ENCODE measurements around the gene ANAPC15. TPM values are rescaled to one million over a fixed set of nuclear protein-coding genes. Genes with fewer than 3 reads are reported as not detected.
"Not testable (repeated sequence)": the region's sequence is repeated elsewhere in the genome, so short reads cannot be mapped to it uniquely, and the experiment has no call there.

The ANAPC15 gene
- 10 to 100 TPM; 28.9 to 54.2 TPM for total RNA-seq

DNA sequence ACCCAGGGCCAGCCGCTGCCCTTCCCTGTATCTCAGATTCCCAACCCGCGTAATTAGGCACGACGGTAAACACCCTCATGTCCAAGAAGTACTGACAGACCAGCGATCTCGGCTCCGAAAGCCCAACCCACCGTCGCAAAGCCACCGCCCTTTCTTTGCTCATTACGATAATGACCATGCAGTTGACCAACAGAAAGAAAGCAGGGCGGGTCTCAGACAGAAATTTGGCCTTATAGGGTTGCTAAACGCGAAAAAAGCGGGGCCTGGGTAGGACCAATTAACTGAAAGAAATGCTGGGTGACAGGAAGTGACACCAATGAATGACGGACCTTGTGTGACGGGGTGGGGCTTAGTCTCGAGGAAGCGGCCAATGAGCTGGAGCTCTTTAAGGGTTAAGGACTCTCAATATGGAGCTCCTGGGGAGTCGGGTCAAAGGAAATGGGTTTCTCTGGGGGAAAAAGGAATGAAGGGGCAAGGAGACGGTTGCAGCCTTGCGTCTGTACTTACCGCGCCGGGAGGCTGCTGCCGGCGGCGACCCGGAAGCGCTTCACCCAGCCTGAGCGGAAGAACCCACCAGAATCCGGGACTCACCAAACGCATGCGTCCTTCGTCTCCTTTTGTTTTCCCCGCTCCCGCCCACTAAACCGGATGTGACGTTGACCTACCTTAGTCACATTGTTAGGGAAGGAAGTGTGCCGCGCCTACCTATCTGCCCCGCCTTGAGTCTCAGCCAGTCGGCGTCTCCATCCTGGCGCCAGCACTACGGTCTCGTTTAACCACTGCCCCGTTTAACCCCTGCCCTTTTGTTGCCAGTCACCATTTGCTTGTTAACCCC, at the start of gene ANAPC15:
TSS of gene ANAPC15 (minus strand) at position 553 of the 835 bp plus-strand sequence. CDS start 1,419 bp downstream, outside the sequence.
- peak; percentile 98 for TF ChIP-seq POLR2A (IDR thresholded peaks at IDR 0.05)
- TF ChIP-seq POLR2AphosphoS5 (IDR thresholded peaks at IDR 0.05) = peak; percentile 100
- TF ChIP-seq, protein P1, sequence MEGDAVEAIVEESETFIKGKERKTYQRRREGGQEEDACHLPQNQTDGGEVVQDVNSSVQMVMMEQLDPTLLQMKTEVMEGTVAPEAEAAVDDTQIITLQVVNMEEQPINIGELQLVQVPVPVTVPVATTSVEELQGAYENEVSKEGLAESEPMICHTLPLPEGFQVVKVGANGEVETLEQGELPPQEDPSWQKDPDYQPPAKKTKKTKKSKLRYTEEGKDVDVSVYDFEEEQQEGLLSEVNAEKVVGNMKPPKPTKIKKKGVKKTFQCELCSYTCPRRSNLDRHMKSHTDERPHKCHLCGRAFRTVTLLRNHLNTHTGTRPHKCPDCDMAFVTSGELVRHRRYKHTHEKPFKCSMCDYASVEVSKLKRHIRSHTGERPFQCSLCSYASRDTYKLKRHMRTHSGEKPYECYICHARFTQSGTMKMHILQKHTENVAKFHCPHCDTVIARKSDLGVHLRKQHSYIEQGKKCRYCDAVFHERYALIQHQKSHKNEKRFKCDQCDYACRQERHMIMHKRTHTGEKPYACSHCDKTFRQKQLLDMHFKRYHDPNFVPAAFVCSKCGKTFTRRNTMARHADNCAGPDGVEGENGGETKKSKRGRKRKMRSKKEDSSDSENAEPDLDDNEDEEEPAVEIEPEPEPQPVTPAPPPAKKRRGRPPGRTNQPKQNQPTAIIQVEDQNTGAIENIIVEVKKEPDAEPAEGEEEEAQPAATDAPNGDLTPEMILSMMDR (IDR thresholded peaks at IDR 0.05) = peak in 2 of 4 experiments; percentile 28 to 38
- no peaks in the 10 kb centered on the region for H3K36me3 ChIP-seq
- no peaks in the 10 kb centered on the region for H3K9me3 ChIP-seq
- intact Hi-C loops (cut with DNase I) = loop anchor here (2.0 to 10.0 kb wide), 2 partner anchors 110 to 322 kb away; partner anchors contain the start of gene CLPB
- peak within 1 kb of the TSS; percentile 99 for H3K27ac ChIP-seq
- H3K4me3 ChIP-seq = peak within 1 kb of the TSS; percentile 46 to 66
- H3K4me1 ChIP-seq (replicated peaks) = peaks cover 4% of the 10 kb centered on the region
- WGBS = under 1% methylated on average over 49 of the region's 49 CpGs
- no peaks in the 10 kb centered on the region for H3K27me3 ChIP-seq (replicated peaks; ENCODE audit: insufficient read depth)
- peak; percentile 99 for DNase-seq (ENCODE audit: low spot score)

DNA sequence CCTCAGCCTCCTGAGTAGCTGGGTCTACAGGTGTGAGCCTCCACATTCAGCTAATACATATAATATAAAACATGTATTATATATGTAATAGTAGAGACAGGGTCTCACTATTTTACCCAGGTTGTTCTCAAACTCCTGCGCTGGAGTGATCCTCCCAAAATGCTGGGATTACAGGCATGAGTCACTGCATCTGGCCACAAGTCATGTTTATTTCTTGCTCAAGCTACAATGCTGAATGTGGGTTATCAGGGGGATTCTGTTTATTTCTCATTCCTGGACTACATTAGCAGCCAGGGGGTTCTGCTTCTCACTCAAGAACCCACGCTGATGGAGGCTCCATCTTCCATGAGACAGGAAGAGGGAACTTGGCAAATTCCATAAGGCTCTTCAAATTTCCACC, 47.8 kb upstream of the ANAPC15 start:
- H3K4me3 ChIP-seq = no peak overlapping the region
- no peaks in the 10 kb centered on the region for H3K27me3 ChIP-seq (replicated peaks; ENCODE audit: insufficient read depth)
- 79% methylated on average over 2 of the region's 2 CpGs for WGBS
- TF ChIP-seq, protein P1 (IDR thresholded peaks at IDR 0.05) = no peak
- no peak for TF ChIP-seq POLR2AphosphoS5 (IDR thresholded peaks at IDR 0.05)
- TF ChIP-seq POLR2A (IDR thresholded peaks at IDR 0.05) = no peak
- intact Hi-C loops (cut with DNase I) = no loop called here
- H3K27ac ChIP-seq = no peak overlapping the region
- DNase-seq (ENCODE audit: low spot score) = no peak
- H3K36me3 ChIP-seq = no peaks in the 10 kb centered on the region
- no peaks in the 10 kb centered on the region for H3K9me3 ChIP-seq
- H3K4me1 ChIP-seq (replicated peaks) = no peaks in the 10 kb centered on the region

DNA sequence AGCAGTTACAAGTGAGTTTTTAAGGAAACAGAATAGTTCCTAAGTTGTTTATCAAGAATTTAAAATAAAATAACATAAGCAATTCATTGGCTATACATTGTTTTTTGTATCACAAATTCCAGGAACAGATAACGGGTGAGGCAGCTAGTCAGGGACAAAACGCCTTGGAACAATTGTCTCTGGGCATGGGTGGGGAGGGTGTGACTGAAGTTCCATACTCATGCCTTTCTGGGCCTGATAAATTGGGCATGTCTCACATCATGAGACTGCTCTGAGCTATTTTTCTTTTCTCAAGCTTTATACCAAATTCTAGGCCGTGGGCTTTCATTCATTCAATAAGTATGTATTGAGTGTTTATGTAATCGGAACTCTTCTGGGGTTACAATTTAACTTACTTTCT, 44.6 kb upstream of the ANAPC15 start:
- TF ChIP-seq, protein P1 (IDR thresholded peaks at IDR 0.05) = no peak
- TF ChIP-seq POLR2AphosphoS5 (IDR thresholded peaks at IDR 0.05) = no peak
- WGBS = 80% methylated on average over 4 of the region's 4 CpGs
- no peaks in the 10 kb centered on the region for H3K27me3 ChIP-seq (replicated peaks; ENCODE audit: insufficient read depth)
- no peaks in the 10 kb centered on the region for H3K9me3 ChIP-seq
- intact Hi-C loops (cut with DNase I) = no loop called here
- H3K4me3 ChIP-seq = no peak overlapping the region
- DNase-seq (ENCODE audit: low spot score) = no peak
- no peaks in the 10 kb centered on the region for H3K36me3 ChIP-seq
- H3K4me1 ChIP-seq (replicated peaks) = no peaks in the 10 kb centered on the region
- no peak overlapping the region for H3K27ac ChIP-seq

DNA sequence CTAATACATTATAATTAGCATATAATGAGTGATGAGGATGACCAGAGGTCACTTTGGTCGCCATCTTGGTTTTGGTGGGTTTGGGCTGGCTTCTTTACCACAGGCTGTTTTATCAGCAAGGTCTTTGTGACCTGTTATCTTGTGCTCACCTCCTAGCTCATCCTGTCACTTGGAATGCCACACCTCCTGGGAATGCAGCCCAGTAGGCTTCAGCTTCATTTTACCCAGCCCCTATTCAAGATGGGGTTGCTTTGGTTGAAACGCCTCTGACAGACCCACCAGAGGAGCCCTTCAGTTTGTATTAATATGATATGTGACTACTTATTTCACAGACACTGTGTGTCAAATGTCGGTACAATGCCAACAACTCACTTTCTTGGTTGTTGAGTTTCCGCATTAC, 43.3 kb upstream of the ANAPC15 start:
- intact Hi-C loops (cut with DNase I) = no loop called here
- DNase-seq (ENCODE audit: low spot score) = no peak
- H3K36me3 ChIP-seq = no peaks in the 10 kb centered on the region
- no peaks in the 10 kb centered on the region for H3K27me3 ChIP-seq (replicated peaks; ENCODE audit: insufficient read depth)
- no peaks in the 10 kb centered on the region for H3K4me1 ChIP-seq (replicated peaks)
- H3K27ac ChIP-seq = no peak overlapping the region
- H3K4me3 ChIP-seq = no peak overlapping the region
- WGBS = 92% methylated on average over 4 of the region's 4 CpGs
- no peaks in the 10 kb centered on the region for H3K9me3 ChIP-seq
- TF ChIP-seq POLR2A (IDR thresholded peaks at IDR 0.05) = no peak
- TF ChIP-seq POLR2AphosphoS5 (IDR thresholded peaks at IDR 0.05) = no peak
- TF ChIP-seq, protein P1 (IDR thresholded peaks at IDR 0.05) = no peak

DNA sequence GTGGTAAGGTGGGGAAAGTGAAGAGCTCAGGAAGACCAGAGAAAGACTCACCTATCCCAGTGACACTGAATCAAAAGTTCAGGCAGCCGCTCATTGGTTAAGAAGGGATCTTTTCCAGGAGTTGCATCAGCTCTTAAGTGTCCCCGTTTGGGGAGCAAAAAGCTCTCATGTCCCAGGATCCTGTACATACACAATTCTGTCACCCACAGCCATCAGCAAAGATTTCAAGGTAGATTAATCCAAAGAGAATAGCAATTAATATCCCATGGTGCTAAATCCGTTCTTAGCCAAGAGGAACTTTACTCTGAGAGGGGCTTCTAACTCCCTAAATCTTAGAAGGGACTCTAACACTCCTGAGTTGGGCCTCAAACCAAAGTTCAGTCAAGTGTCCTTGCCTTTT, 42.3 kb upstream of the ANAPC15 start:
- H3K9me3 ChIP-seq = no peaks in the 10 kb centered on the region
- intact Hi-C loops (cut with DNase I) = no loop called here

DNA sequence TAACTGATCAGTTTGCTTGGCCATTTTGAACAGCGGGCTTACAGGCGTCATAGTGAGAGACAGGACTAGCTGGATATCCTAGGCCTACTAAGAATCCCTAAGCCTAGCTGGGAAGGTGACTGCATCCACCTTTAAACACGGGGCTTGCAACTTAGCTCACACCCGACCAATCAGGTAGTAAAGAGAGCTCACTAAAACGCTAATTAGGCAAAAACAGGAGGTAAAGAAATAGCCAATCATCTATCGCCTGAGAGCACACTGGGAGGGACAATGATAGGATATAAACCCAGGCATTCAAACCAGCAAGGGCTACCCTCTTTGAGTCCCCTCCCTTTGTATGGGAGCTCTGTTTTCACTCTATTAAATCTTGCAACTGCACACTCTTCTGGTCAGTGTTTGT, 41.4 kb upstream of the ANAPC15 start:
- H3K27me3 ChIP-seq (replicated peaks; ENCODE audit: insufficient read depth); intact Hi-C loops (cut with DNase I); H3K4me1 ChIP-seq (replicated peaks); H3K4me3 ChIP-seq; H3K27ac ChIP-seq; H3K9me3 ChIP-seq; DNase-seq (ENCODE audit: low spot score); H3K36me3 ChIP-seq: not testable (repeated sequence)
- 87% methylated on average over 6 of the region's 6 CpGs for WGBS

More for the DNA sequence above, 42.3 kb upstream of the ANAPC15 start:
- H3K4me3 ChIP-seq = no peak overlapping the region
- WGBS = 87% methylated on average over 3 of the region's 3 CpGs
- H3K4me1 ChIP-seq (replicated peaks) = no peaks in the 10 kb centered on the region
- no peak for DNase-seq (ENCODE audit: low spot score)
- no peaks in the 10 kb centered on the region for H3K36me3 ChIP-seq
- no peak overlapping the region for H3K27ac ChIP-seq
- no peak for TF ChIP-seq POLR2A (IDR thresholded peaks at IDR 0.05)
- no peaks in the 10 kb centered on the region for H3K27me3 ChIP-seq (replicated peaks; ENCODE audit: insufficient read depth)

Data from prostate gland (tissue), 2 donors.